K562 (cell line): ENCODE data around the gene BHLHE40. TPM values are rescaled to one million over a fixed set of nuclear protein-coding genes. Genes with fewer than 3 reads are reported as not detected.

ENCODE experiments used
- CBX2 ChIP-seq: fragments of 200-600 bp; sonication (generic); IDR thresholded peaks from one replicate; pipeline ENCODE4 v1.6.1; 2012; ENCODE audit warnings: mild to moderate bottlenecking, low read length, inconsistent platforms; ENCODE audit not compliant: insufficient read depth, poor library complexity, severe bottlenecking
- CC2D1A ChIP-seq: fragments of 450-650 bp; IDR thresholded peaks from 2 replicates; pipeline ENCODE4 v1.6.1; 2017; ENCODE audit warnings: mild to moderate bottlenecking
- EGR1 ChIP-seq: fragments of 450-650 bp; conservative IDR thresholded peaks from 2 replicates; pipeline ENCODE4 v1.6.1; 2017; ENCODE audit warnings: mild to moderate bottlenecking
- KLF1 ChIP-seq: fragments of 450-650 bp; IDR thresholded peaks from 2 replicates; pipeline ENCODE4 v1.6.1; 2016; ENCODE audit warnings: missing genetic modification characterization, missing compliant biosample characterization
- KLF10 ChIP-seq: fragments of 250-450 bp; sonication (Bioruptor Pico); IDR thresholded peaks from 2 replicates; pipeline ENCODE4 v1.6.1; 2021; ENCODE audit warnings: matching md5 sums
- MAFF ChIP-seq: IDR thresholded peaks from 2 replicates; pipeline ENCODE4 v1.6.1; 2012; ENCODE audit warnings: low read length, improper control_type of control experiment
- MCM3 ChIP-seq: fragments of 450-650 bp; IDR thresholded peaks from 2 replicates; pipeline ENCODE4 v1.6.1; 2016
- NCOA1 ChIP-seq: fragments of 450-650 bp; IDR thresholded peaks from 2 replicates; pipeline ENCODE4 v1.6.1; 2016; ENCODE audit warnings: low read depth
- NR2C2 ChIP-seq, 2 experiments: fragments of 200-800 bp in 1 of 2; sonication (Bioruptor generic) in 1 of 2; sonication (generic) in 1 of 2; formaldehyde crosslinking in 1 of 2; IDR thresholded peaks; 2 replicates each; pipeline versions ENCODE4 v1.6.1 to v1.8.0; 2016 to 2022; ENCODE audit warnings: mild to moderate bottlenecking in 1 of 2, missing compliant biosample characterization in 1 of 2, missing genetic modification characterization in 1 of 2, missing genetic modification reagents in 1 of 2
- POLR2A ChIP-seq: fragments of 450-650 bp; conservative IDR thresholded peaks from 2 replicates; pipeline ENCODE4 v1.6.1; 2016
- RBM15 ChIP-seq: fragments of 200-400 bp; formaldehyde crosslinking; IDR thresholded peaks from 2 replicates; pipeline ENCODE4 v1.6.1; 2018; ENCODE audit warnings: mild to moderate bottlenecking, low read length, moderate library complexity; ENCODE audit not compliant: insufficient read depth
- SRSF3 ChIP-seq: fragments of 200-400 bp; formaldehyde crosslinking; IDR thresholded peaks from 2 replicates; pipeline ENCODE4 v1.6.1; 2016; ENCODE audit warnings: mild to moderate bottlenecking, low read length, moderate library complexity; ENCODE audit not compliant: insufficient read depth
- ZNF146 ChIP-seq: IDR thresholded peaks from one replicate; pipeline ENCODE4 v1.6.1; 2018; ENCODE audit warnings: missing compliant biosample characterization; ENCODE audit not compliant: unreplicated experiment
- ZNF224 ChIP-seq: sonication (generic); formaldehyde crosslinking; IDR thresholded peaks from 2 replicates; pipeline ENCODE4 v1.8.0; 2022; ENCODE audit warnings: mild to moderate bottlenecking, missing genetic modification reagents
- ZNF311 ChIP-seq: fragments of 250-450 bp; sonication (Bioruptor Pico); IDR thresholded peaks from 2 replicates; pipeline ENCODE4 v1.4.0; 2020; ENCODE audit warnings: mild to moderate bottlenecking, moderate library complexity
- polyA plus RNA-seq, 8 experiments: library from polyadenylated mRNA; depleted of rRNA in 4 of 8; stranded (reverse) in 5 of 8; unstranded in 3 of 8; fragments of >200 nt; fragmentation: Nextera tagmentation in 2 of 8; fragmentation: Illumina TruSeq in 1 of 8; extraction: Ambion mirVana in 2 of 8; extraction: Trizol in 1 of 8; gene quantifications; 2 replicates each; pipeline versions ENCODE4 v1.2.1 to v1.2.3, GENCODE V29; 2011 to 2014; ENCODE audit warnings: inconsistent platforms in 1 of 8, missing spikeins in 1 of 8
- total RNA-seq, 7 experiments: library from RNA; depleted of rRNA in 6 of 7; stranded (reverse); fragments of >200 nt in 6 of 7; fragmentation: Illumina TruSeq in 2 of 7; extraction: Trizol in 2 of 7; gene quantifications; 2 replicates each; pipeline versions ENCODE4 v1.2.1 to v1.2.3, GENCODE V29; 2011 to 2021; ENCODE audit warnings: low replicate concordance in 1 of 7
- TF ChIP-seq, protein P1 (sequence below): fragments of 250-450 bp; sonication (Bioruptor Pico); IDR thresholded peaks from 2 replicates; pipeline ENCODE4 v1.8.0; 2022; ENCODE audit warnings: inconsistent platforms, mild to moderate bottlenecking, moderate library complexity, borderline replicate concordance
- TF ChIP-seq, protein P2 (sequence below): fragments of 450-650 bp; IDR thresholded peaks from 2 replicates; pipeline ENCODE4 v1.6.1; 2016; ENCODE audit warnings: missing biosample characterization, missing genetic modification characterization
- TF ChIP-seq, protein P3 (sequence below): fragments of 450-650 bp; conservative IDR thresholded peaks from 2 replicates; pipeline ENCODE4 v1.6.1; 2016; ENCODE audit warnings: missing genetic modification characterization, low read depth, mild to moderate bottlenecking, missing compliant biosample characterization, moderate library complexity
- TF ChIP-seq, protein P4 (sequence below): sonication (generic); formaldehyde crosslinking; IDR thresholded peaks from 2 replicates; pipeline ENCODE4 v1.8.0; 2022; ENCODE audit warnings: missing genetic modification reagents, mild to moderate bottlenecking, borderline replicate concordance
- TF ChIP-seq, protein P5 (sequence below): sonication (generic); formaldehyde crosslinking; IDR thresholded peaks from 2 replicates; pipeline ENCODE4 v1.8.0; 2023; ENCODE audit warnings: mild to moderate bottlenecking, missing genetic modification reagents

The BHLHE40 gene
- total and polyA plus RNA-seq, 9 of the 15 experiments (the other 6 are each of a cell fraction or from before 2014, with no cell fraction given): 12.0 to 83.9 (median 31.4) TPM

DNA sequence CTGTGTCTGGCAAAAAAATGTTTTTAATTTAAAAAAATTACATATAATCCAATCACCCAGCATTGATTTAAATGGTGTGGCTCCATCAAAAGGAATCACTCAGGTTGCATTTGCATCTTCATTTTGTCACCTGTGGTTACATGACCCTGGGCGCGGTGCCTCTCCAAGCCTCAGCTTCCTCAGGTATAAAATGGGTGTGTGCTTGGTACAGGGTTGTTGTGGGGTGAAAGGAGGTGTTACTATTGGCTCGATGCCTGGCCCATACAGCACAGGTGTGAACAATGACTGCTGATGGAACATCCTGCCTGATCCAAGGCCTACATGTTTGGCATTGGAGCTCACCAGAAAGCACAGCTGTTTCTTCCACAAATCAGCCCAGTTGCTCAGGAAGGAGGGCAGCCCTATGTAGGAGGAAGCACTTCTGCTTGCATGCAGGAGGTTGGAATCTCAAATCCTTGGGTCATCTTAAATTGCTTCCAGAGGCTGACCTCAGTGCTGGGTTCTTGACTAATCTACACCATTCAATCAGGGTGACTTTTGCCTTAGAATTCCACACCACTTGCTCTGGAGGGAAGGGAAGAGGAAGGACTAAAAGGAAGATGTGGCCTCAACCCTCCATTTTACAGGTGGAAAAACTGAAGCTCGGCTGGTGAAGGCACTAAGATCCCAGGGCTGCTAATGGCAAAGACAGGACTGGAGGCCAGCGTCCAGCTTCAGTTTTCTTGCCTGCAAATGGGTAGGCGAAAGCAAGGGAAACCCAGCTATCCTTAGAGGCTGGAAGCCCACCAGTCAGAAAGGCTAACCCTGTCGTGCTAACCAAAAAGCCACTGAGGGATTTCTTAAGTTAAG, 31.7 kb downstream of the BHLHE40 start (continued):
- no peak for TF ChIP-seq CBX2
- TF ChIP-seq ZNF146 (CRISPR knock-in tag): no peak
- TF ChIP-seq POLR2A: no peak
- TF ChIP-seq, protein P1, sequence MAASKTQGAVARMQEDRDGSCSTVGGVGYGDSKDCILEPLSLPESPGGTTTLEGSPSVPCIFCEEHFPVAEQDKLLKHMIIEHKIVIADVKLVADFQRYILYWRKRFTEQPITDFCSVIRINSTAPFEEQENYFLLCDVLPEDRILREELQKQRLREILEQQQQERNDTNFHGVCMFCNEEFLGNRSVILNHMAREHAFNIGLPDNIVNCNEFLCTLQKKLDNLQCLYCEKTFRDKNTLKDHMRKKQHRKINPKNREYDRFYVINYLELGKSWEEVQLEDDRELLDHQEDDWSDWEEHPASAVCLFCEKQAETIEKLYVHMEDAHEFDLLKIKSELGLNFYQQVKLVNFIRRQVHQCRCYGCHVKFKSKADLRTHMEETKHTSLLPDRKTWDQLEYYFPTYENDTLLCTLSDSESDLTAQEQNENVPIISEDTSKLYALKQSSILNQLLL (CRISPR knock-in tag): no peak
- no peak for TF ChIP-seq MCM3
- no peak for TF ChIP-seq KLF10 (CRISPR knock-in tag)
- TF ChIP-seq, protein P2, sequence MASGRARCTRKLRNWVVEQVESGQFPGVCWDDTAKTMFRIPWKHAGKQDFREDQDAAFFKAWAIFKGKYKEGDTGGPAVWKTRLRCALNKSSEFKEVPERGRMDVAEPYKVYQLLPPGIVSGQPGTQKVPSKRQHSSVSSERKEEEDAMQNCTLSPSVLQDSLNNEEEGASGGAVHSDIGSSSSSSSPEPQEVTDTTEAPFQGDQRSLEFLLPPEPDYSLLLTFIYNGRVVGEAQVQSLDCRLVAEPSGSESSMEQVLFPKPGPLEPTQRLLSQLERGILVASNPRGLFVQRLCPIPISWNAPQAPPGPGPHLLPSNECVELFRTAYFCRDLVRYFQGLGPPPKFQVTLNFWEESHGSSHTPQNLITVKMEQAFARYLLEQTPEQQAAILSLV: no peak
- no peak for TF ChIP-seq SRSF3
- no peak for TF ChIP-seq KLF1 (tag)
- TF ChIP-seq, protein P3, sequence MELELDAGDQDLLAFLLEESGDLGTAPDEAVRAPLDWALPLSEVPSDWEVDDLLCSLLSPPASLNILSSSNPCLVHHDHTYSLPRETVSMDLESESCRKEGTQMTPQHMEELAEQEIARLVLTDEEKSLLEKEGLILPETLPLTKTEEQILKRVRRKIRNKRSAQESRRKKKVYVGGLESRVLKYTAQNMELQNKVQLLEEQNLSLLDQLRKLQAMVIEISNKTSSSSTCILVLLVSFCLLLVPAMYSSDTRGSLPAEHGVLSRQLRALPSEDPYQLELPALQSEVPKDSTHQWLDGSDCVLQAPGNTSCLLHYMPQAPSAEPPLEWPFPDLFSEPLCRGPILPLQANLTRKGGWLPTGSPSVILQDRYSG (tag): no peak
- TF ChIP-seq NR2C2 (CRISPR knock-in tag; IDR thresholded peaks at IDR 0.05): 0 out of 2 replicates have a peak, but pooled peaks have one; percentile 29
- peak; percentile 39; the same call in 1 of the 2 replicates for TF ChIP-seq NR2C2 (tag; IDR thresholded peaks at IDR 0.05)
- TF ChIP-seq NCOA1: no peak
- no peak for TF ChIP-seq RBM15
- no peak for TF ChIP-seq EGR1
- peak; percentile 10; the same call in 1 of the 2 replicates for TF ChIP-seq CC2D1A
- TF ChIP-seq MAFF: no peak
- no peak for TF ChIP-seq ZNF311 (CRISPR knock-in tag)
- TF ChIP-seq, protein P4, sequence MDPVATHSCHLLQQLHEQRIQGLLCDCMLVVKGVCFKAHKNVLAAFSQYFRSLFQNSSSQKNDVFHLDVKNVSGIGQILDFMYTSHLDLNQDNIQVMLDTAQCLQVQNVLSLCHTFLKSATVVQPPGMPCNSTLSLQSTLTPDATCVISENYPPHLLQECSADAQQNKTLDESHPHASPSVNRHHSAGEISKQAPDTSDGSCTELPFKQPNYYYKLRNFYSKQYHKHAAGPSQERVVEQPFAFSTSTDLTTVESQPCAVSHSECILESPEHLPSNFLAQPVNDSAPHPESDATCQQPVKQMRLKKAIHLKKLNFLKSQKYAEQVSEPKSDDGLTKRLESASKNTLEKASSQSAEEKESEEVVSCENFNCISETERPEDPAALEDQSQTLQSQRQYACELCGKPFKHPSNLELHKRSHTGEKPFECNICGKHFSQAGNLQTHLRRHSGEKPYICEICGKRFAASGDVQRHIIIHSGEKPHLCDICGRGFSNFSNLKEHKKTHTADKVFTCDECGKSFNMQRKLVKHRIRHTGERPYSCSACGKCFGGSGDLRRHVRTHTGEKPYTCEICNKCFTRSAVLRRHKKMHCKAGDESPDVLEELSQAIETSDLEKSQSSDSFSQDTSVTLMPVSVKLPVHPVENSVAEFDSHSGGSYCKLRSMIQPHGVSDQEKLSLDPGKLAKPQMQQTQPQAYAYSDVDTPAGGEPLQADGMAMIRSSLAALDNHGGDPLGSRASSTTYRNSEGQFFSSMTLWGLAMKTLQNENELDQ (CRISPR knock-in tag): no peak
- TF ChIP-seq, protein P5, sequence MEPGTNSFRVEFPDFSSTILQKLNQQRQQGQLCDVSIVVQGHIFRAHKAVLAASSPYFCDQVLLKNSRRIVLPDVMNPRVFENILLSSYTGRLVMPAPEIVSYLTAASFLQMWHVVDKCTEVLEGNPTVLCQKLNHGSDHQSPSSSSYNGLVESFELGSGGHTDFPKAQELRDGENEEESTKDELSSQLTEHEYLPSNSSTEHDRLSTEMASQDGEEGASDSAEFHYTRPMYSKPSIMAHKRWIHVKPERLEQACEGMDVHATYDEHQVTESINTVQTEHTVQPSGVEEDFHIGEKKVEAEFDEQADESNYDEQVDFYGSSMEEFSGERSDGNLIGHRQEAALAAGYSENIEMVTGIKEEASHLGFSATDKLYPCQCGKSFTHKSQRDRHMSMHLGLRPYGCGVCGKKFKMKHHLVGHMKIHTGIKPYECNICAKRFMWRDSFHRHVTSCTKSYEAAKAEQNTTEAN (CRISPR knock-in tag): no peak
- TF ChIP-seq ZNF224: no peak
